Cardiac muscle cell (in vitro differentiated cells and primary cell): Measurements from ENCODE around the gene PPP1R9A. TPM values are rescaled to one million over a fixed set of nuclear protein-coding genes. Genes with fewer than 3 reads are reported as not detected.
A peak's percentile ranks its signal among the peaks of the same experiment; 100 is the strongest.

Source experiments
- DNase-seq, 2 donors: peaks; one replicate each; pipeline versions ENCODE4 v3.0.0 to v3.0.0-alpha.2; 2010 to 2017; ENCODE audit warnings: low read depth in 1 of 2, low spot score in 1 of 2
- H3K27ac ChIP-seq: fragments of 200-600 bp; sonication (generic); 2 replicates; pipeline ENCODE4 v1.5.1; 2016
- H3K27me3 ChIP-seq: fragments of 200-600 bp; sonication (generic); 2 replicates; pipeline ENCODE4 v1.6.0; 2016; ENCODE audit warnings: control low read depth
- H3K36me3 ChIP-seq: fragments of 200-600 bp; sonication (generic); 2 replicates; pipeline ENCODE4 v1.5.1; 2016; ENCODE audit warnings: control low read depth
- H3K4me1 ChIP-seq: fragments of 200-600 bp; sonication (generic); 2 replicates; pipeline ENCODE4 v1.8.1; 2017; ENCODE audit warnings: low read depth, mild to moderate bottlenecking, mixed run types
- H3K4me3 ChIP-seq: fragments of 200-600 bp; sonication (generic); 2 replicates; pipeline ENCODE4 v1.5.1; 2016; ENCODE audit warnings: mild to moderate bottlenecking
- H3K9me3 ChIP-seq: fragments of 200-600 bp; sonication (generic); 2 replicates; pipeline ENCODE4 v1.5.1; 2017; ENCODE audit warnings: low read depth, mild to moderate bottlenecking, control low read depth
- polyA plus RNA-seq: library from polyadenylated mRNA; unstranded; fragments of >200 nt; fragmentation: Nextera tagmentation; extraction: Ambion mirVana; gene quantifications from 2 replicates; pipeline ENCODE4 v1.2.1, GENCODE V29; 2016
- total RNA-seq: library from RNA; depleted of rRNA; stranded (reverse); fragments of >200 nt; gene quantifications from 2 replicates; pipeline ENCODE4 v1.2.3, GENCODE V29; 2016
- TF ChIP-seq, protein P1 (sequence below): IDR thresholded peaks from 2 replicates; pipeline ENCODE4 v1.5.1; 2012; ENCODE audit warnings: low read depth, mild to moderate bottlenecking, low read length

PPP1R9A gene
- total and polyA plus RNA-seq, 2 experiments from 2014 or later: 21.4 to 41.5 TPM

DNA sequence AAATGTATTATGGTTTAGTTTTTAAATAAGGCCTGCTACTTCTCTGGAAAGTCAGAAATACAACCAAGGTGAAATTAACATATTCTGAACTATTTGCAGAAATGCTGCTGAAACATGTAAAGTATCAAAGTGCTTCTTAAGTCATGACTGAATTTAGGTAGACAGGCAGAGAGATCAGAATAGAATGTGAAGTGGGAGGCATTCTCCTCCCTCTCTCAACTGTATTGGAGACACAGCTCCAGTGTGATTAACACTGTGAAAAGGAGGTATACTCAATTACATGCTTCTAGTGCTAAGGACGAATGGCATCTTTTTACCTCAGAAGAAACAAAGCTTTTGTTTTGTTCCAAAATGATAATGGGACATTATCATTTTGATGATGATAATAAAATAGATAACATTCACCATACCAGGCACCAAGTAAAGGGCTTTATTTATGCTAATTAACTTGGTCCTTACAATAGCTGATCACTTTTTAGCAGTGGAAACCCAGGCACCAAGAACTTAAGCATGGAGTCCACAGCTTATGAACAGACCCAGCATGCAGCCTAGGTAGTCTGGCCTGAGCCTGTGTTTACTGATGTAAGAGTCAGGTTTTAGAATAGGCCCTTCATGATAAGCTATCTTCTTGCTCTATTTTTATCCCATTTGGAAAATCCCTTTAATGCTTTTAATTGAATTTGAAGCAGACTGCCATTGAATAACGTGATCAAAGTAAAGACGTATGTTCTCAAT, 26.0 kb downstream of the PPP1R9A start:
- Histone ChIP-seq H3K4me1 (peaks cover 16% of the 10 kb centered on the region), H3K27ac (peak overlapping the region; percentile 46), H3K4me3 (no peak overlapping the region), H3K27me3 (no peaks in the 10 kb centered on the region), H3K9me3 (no peaks in the 10 kb centered on the region), H3K36me3 (no peaks in the 10 kb centered on the region)
- peak in 1 of 2 donors; percentile 32 for DNase-seq
- TF ChIP-seq, protein P1, sequence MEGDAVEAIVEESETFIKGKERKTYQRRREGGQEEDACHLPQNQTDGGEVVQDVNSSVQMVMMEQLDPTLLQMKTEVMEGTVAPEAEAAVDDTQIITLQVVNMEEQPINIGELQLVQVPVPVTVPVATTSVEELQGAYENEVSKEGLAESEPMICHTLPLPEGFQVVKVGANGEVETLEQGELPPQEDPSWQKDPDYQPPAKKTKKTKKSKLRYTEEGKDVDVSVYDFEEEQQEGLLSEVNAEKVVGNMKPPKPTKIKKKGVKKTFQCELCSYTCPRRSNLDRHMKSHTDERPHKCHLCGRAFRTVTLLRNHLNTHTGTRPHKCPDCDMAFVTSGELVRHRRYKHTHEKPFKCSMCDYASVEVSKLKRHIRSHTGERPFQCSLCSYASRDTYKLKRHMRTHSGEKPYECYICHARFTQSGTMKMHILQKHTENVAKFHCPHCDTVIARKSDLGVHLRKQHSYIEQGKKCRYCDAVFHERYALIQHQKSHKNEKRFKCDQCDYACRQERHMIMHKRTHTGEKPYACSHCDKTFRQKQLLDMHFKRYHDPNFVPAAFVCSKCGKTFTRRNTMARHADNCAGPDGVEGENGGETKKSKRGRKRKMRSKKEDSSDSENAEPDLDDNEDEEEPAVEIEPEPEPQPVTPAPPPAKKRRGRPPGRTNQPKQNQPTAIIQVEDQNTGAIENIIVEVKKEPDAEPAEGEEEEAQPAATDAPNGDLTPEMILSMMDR: no peak

DNA sequence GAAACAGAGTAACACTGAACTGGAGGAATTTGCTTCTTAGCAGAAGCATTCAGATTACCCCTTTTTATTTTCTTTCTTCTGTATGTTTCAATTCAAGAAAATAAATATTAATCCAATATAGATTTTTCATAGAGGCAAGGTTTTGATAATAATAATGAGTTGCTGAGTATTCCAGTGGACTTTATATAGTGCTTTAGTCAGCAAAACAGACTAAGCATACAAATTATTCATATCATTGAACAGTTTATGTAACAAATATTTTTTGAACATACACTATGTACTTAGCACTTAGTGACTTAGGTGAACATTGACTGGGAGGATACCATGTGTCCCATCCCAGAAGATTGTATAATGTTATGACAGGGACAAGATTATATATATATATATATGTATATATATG, 32.0 kb downstream of the PPP1R9A start:
- Histone ChIP-seq H3K36me3 (no peaks in the 10 kb centered on the region), H3K9me3 (no peaks in the 10 kb centered on the region), H3K27me3 (no peaks in the 10 kb centered on the region), H3K4me1 (no peaks in the 10 kb centered on the region), H3K27ac (no peak overlapping the region), H3K4me3 (no peak overlapping the region)
- TF ChIP-seq, protein P1: no peak
- no peak for DNase-seq

DNA sequence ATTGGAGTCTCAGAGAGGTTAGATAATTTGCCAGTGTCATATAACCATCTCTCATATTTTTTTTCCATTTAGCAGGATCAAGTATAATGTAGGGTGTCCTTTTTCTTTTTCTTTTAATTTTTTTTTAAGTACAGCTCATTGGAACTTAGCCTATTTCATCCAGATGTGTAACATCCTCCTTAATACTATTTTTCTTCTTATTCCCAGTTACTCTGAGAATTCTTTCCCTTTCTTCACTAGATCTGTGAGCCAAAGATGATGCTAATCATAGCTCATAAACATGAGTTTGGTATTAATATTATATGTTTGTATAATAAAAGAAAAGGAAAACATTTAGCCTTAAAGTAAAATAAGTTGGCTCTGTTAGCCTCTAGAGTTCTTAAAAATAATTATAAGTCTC, 32.8 kb downstream of the PPP1R9A start:
- no peaks in the 10 kb centered on the region for H3K27me3 ChIP-seq
- H3K36me3 ChIP-seq: no peaks in the 10 kb centered on the region
- H3K4me1 ChIP-seq: no peaks in the 10 kb centered on the region
- no peak for DNase-seq
- H3K27ac ChIP-seq: no peak overlapping the region
- H3K4me3 ChIP-seq: no peak overlapping the region
- TF ChIP-seq, protein P1: no peak
- H3K9me3 ChIP-seq: no peaks in the 10 kb centered on the region

DNA sequence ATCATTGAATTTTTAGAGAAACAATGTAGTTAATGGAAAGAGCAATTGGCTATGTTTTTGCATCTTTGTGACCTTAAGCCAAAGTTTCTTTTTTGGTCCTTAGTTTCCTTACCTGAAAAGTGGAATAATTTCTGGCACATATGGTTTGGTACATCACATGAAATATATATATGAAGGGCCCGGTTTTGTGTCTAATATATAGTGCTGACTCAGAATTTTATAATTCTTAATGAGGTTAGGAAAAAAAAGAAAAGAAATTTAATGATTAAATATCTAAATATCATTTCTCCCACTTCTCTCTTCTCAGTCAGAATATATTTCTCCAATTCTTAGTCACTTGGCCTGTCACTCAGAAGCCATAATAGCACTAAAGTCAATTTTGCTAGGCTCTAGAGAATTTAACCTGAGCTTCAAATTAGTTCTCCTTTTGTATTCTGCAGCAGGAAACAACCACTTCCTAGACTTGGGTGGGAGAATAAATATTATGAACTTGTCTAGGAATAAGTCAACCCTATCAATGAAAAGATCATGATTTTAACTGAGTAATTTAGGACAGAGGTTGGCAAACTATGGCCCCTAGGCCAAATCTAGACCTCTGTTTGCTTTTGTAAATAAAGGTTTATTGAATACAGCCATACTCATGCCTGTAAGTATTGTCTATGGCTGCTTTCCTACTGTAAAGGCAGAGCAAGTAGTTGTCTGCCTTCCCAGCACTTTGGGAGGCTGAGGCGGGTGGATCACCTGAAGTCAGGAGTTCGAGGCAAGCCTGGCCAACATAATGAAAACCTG, 34.6 kb downstream of the PPP1R9A start:
- Histone ChIP-seq H3K36me3 (no peaks in the 10 kb centered on the region), H3K27ac (no peak overlapping the region), H3K27me3 (no peaks in the 10 kb centered on the region), H3K4me3 (no peak overlapping the region), H3K4me1 (no peaks in the 10 kb centered on the region), H3K9me3 (no peaks in the 10 kb centered on the region)
- TF ChIP-seq, protein P1: no peak
- no peak for DNase-seq

DNA sequence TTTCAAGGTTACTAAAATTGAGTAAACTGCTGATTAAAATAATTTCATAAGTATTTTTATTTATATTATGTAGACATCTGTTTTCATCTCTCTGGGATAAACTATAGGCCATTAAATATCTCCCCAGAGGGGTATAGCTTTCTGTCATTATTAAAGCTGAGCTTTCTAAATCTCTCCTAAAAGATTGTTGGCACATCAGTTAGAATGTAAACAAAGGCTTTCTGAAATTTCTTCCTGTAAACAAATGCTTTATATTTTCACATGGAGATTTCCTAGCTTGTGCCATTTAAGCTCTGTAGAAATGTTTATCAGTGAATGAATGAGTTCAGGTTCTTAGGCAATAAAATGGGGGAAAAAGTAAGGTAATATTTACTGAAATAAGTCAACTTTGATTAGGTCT, 35.7 kb downstream of the PPP1R9A start:
- H3K4me1 ChIP-seq: no peaks in the 10 kb centered on the region
- TF ChIP-seq, protein P1: no peak
- DNase-seq: no peak
- no peak overlapping the region for H3K27ac ChIP-seq
- no peaks in the 10 kb centered on the region for H3K36me3 ChIP-seq
- H3K9me3 ChIP-seq: no peaks in the 10 kb centered on the region
- no peaks in the 10 kb centered on the region for H3K27me3 ChIP-seq
- H3K4me3 ChIP-seq: no peak overlapping the region
